CD4-positive, alpha-beta T cell treated with Interferon gamma for 1 hour (primary cell): Measurements from ENCODE around the gene AP1G1.
A peak's percentile ranks its signal among the peaks of the same experiment; 100 is the strongest.

Experiments
- DNase-seq: peaks from one replicate; pipeline ENCODE4 v3.0.0-alpha.2; 2020

AP1G1 gene

DNA sequence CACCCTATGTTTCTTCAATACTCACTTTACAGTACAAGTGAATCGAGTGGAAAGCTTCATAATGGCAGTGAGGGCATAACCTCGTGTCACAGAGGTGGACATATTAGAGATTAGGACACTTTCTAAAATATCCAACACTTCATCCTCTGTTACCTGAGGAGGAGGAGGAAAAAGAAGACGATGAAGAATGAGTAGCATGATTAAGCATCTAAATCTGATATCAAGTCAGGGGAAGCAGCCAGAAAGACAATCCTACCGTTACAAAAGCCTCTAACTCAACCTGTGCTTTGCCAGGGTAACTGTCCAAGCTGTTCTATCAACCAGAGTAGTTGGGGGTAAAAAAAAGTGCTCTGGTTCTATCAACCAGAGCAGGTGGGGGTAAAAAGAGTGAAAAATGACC, 60.4 kb downstream of the AP1G1 start:
- DNase-seq: no peak

DNA sequence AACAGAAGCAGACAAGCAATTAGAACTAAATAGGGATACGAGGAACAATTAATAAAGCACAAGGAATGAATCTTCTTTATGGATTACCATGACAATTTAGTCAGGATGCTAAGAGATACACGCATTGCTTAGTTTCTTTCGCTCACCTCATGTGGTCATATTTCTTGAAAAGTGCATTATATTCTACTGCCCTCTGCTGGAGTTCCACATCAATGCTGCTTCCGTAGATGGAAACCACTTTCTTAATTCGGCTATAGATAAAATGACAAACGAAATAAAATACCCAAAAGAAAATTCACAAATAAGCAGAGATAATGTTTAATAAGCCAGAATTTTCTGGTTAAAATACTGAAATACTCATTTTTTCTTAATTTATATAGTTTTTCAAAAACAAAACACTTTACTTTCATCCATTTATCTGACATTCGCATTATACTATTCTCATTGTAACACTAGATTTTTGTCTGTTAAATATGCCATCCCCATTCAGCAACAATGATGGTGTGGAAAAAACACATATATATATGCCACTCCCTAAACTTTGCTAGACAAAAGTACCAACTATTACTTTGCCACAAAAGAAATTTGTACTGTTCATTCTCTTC, 62.1 kb downstream of the AP1G1 start:
- peak; percentile 5 for DNase-seq

- DNase-seq: no peak
Observed at GRCh38 chr16:71738855-71739254, 69.8 kb downstream of the AP1G1 start.

DNA sequence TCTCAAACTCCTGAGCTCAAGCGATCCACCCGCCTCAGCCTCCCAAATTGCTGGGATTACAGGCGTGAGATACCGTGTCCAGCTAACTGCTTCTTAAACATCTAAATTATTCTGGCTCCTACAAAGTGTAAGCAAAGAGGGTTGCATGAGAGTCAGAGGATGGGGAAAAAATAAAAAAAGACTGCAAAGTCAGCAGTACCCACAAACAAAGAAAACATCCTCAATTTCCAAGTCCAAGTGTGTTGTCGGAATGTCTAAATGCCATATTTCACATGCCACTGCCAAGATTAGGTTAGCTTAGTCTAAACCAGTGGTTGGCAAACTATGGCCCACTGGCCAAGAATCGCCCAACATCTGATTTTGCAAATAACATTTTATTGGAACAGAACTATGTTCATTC, 71.1 kb downstream of the AP1G1 start:
- no peak for DNase-seq

DNA sequence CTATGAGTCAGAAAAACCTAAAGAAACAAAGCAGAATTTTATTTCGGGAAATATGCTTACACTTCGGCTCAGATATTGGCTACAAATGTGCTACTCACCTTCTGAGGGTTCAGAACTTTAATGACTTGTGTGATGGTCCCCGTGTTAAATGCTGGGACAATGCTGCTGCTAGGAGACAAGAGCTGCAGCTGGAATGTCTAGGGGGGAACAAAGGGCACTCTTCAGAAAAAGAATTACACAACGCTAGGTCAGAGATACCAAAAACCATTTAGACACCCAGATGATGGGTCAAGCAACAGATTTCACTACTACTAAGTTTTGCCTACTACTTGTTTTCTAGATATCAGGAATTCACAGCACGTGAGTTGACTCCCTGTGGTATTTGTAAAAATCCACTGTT, 74.1 kb downstream of the AP1G1 start:
- DNase-seq: no peak

- no peak for DNase-seq
Observed at GRCh38 chr16:71732587-71732986, 76.0 kb downstream of the AP1G1 start.

DNA sequence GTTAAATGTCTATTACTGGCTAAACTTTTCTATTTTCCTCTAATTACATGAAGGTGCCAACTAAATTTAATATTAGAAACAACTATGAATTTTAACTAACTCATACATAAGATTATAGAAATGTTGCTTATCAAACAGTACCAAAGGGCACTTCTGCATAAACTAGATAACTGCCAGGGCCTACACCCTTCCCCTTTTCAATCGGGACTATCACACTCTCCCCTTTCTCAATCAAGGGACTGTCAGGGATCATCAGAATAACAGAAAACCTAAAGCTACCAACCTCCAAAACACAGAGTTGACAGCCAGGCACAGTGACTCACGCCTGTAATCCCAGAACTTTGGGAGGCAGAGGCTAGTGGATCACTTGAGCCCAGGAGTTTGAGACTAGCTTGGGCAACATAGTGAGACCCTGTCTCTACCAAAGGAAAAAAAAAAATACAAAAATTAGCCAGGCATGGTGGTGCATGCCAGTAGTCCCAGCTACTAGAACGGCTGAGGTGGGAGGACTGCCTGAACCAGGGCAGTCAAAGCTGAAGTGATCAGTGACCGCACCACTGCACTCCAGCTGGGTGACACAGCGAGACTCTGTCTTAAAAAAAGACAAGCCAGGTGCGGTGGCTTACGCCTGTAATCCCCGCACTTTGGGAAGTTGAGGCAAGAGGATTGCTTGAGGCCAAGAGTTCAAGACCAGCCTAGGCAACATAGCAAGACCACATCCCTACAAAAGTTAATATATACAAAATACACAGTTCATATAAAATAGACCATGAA, 80.9 kb downstream of the AP1G1 start:
- DNase-seq: peak; percentile 22

- no peak for DNase-seq
Observed at GRCh38 chr16:71726476-71727315, 81.9 kb downstream of the AP1G1 start.

- DNase-seq: no peak
Observed at GRCh38 chr16:71724320-71724751, 84.3 kb downstream of the AP1G1 start, which contains the start of gene PHLPP2. TSS of gene PHLPP2 (minus strand) at chr16:71724701. CDS start at chr16:71714795, 9,906 bp downstream.

DNA sequence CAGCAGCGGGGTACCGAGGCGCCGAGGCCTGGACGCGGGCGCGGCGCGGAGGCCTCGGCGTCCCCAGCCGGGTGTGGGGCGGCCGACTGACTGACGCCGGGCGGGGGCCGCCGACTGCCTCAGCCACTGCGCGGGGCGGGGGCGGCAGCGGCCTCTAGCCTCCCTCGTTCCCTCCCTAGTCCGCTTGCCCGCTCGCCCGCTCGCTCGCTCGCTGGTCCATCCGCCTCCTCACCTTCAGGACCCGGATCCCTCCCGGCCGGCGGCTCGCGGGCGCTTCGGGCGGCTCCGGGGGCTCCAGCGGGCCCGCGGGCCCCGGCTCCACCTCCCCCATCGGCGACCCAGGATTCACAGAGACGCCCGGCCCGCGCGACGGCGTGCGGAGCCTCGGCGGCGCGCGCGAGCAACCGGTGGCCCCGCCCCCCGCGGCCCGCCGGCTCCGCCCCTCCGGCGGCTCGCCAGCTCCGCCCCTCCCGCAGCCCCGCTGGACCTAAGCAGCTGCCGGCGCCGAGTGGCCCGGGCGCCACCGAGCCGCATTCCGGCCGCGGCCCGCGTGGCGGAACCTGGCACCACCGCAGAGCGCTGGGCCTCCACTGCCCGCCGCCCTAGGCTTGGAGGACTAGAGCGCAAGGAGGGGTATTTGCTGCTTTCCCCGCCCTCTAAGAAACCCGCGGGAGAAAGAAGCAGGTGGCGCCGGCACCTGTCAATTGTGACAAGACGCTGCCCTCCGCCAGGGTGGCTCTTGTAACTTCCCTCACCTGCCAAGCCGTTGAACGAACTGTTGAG, 84.9 kb downstream of the AP1G1 start:
- peak; percentile 80 for DNase-seq

DNA sequence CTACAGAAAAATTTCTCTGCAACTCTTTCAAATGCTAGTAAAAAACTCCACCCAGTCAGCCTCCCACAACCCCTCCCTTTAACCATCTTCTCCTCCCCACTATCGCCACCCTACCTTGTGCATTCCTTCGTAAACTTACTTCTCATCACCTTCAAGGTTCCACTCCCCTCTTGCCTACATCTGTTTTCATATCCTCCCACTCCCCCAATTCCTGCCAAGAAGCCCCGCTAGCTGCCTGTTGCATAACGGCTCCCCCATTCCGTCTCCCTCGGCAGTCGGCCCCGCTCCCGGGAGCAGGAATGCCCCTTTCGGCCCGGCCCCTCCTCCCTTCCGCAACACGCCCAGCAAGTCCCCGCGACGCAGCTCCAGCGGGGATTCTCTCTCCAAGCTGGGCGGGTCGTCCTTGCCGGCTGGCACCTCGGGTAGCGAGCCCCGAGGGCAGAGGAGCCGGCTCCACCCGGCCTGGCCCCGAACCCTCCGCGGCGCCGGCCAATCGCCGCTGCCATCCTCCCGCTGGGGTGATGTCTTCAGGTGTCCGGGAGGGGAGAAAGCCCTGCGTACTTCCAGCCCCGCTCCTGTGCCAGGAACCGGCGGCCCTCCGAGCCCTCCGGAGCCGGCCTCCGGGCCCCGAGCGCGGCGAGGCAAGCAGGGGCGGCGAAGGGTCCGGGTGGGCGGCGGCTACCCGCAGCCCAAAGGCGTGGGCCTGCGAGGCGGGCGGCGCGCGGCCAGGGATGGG, 85.7 kb downstream of the AP1G1 start:
- peak; percentile 29 for DNase-seq

DNA sequence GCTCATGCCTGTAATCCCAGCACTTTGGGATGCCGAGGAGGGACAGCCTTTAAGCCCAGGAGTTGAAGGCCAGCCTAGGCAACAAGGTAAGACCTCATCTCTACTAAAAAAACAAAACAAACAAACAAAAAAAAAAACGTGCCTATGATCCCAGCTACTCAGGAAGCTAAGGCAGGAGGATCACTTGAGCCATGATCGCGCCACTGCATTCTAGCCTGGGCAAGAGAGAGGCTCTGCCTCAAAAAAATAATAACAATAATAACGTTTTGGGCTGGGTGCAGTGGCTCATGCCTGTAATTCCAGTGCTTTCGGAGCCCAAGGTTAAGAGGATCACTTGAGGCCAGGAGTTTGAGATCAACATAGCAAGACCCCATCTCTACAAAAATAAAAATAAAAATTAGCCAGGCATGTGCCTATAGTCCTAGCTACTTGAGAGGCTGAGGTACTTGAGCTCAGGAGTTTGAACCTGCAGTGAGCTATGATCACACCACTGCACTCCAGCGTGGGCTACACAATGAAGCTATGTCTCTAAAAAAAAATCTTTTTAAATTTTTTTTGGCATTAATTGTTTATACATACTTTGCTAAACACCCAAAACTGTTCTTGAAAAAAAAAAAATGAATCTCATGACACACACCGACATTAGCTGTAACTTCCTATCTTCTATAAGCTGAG, 87.4 kb downstream of the AP1G1 start:
- DNase-seq: no peak

DNA sequence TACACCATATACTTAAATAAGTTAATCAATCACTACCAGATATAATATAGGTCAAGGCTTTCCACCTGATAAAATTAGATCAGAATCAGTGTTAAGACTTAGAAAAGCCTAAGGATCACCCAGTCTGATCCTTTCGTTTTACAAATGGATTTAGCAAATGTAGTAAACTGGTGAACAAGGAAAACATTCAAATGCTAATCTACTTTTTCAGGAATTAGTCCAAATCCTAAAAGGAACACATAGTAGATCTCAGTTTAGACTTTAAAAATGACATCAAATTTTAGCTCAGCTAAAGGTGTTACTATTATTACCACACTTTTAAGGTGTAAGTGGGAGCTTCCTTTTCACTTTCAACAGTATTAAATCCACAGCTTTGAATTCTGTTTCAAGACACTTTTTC, 96.1 kb downstream of the AP1G1 start:
- DNase-seq: no peak

DNA sequence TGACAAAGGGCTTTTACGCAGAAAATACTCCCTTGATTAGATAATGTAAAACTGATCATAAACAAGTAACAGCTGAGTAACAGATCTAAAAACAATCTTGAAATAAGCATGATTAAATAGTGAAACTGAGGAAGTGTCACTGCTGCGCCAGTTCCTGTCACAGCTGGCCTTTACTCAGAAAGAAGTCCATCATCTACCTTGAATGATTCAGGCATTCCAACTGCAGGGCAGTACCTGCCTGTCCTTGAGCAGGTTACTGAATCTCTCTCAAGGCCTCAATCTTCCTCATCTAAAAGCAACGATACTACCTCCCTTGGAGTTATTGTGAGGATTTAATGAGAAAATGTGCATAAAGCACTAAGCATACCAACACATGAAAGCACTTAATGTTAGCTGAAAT, 96.8 kb downstream of the AP1G1 start:
- DNase-seq: no peak

- no peak for DNase-seq
Observed at GRCh38 chr16:71709229-71709781, 99.3 kb downstream of the AP1G1 start.

GRCh38 chr16:71708696-71709095, 99.9 kb downstream of the AP1G1 start:
- no peak for DNase-seq

GRCh38 chr16:71707199-71707598, 101.4 kb downstream of the AP1G1 start:
- no peak for DNase-seq

GRCh38 chr16:71706046-71706445, 102.6 kb downstream of the AP1G1 start:
- no peak for DNase-seq

DNA sequence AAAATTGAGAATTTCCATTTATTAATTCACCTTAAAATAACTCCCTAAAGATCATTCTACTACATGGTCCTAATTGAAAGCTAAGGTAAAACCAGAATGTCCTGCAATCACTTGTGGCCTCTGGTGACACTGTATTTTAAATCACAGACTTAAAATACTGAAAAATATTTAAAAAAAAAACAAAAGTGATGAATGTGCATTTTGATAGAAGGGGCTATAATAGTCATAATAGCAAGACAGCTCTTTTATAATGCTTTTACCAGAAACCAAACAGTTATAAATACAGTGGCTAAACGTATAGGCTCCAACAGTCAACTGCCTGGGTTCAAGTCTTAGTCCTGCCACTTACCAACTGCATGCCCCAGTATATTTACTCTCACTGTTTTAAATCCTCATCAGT, 105.3 kb downstream of the AP1G1 start:
- no peak for DNase-seq

DNA sequence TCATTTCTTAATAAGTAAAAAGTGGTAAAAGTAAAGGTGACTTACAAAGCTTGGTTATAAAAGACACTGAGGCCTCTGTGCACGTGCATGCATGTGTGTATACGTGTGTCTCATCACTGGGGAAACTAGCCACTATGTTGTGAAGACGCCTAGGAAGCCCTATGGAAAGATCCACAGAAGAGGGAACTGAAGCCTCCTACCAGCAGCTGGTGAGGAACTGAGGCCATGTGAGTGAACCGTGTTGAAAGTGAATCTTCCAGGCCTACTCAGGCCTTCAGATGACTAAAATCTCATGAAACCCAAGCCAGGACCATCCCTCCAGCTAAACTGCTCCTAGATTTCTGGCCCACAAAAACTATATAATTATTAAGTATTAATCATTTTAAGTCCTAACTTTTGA, 107.8 kb downstream of the AP1G1 start:
- DNase-seq: no peak

GRCh38 chr16:71698491-71698890, 110.1 kb downstream of the AP1G1 start:
- DNase-seq: no peak
